ENCODE measurements around the gene NTN5. TPM values are rescaled to one million over a fixed set of nuclear protein-coding genes. Genes with fewer than 3 reads are reported as not detected.

NTN5 gene
- total RNA-seq, 1 experiment from 2014 or later, result not detected

DNA sequence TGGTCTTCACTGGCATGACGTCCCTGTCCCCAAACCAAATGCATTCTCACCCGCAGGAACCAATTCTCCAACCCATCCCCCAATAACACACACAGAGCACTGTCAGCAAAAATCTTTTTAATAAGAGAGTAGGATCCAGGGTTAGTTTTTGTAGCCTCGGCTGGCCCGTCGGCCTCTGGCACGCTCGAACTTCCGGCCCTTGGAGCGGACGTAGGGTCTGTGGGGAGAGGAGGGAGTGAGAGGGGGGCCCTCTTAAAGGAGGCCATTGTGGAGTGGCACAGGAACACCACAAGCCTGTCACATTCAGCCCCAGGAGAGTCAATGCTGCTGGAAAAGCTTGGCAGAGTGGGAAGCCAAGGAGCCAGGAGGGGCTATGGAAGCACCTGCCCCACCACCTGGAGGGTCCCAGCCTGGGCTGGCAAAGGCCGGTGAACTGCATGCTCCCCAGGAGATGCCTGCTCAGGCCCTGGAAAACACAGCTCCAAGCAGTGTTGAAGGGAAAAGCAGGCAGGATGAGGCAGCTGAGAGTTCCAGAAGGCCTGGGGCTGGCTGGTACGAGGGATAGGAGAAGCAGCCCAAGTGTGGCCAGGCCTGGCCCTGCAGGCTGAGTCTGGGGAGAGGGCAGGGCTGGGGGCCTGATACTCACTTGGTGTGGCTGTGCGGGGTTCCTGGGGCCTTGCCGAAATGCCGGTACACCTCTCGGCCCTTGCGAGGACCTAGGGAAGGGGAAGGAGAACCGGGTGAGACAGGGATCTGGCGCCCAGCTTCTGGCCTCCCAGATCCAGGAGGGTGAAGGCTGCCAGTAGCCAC is 57.4 kb downstream of the NTN5 start:
- DNase-seq (ENCODE audit: low read depth), result no peak

DNA sequence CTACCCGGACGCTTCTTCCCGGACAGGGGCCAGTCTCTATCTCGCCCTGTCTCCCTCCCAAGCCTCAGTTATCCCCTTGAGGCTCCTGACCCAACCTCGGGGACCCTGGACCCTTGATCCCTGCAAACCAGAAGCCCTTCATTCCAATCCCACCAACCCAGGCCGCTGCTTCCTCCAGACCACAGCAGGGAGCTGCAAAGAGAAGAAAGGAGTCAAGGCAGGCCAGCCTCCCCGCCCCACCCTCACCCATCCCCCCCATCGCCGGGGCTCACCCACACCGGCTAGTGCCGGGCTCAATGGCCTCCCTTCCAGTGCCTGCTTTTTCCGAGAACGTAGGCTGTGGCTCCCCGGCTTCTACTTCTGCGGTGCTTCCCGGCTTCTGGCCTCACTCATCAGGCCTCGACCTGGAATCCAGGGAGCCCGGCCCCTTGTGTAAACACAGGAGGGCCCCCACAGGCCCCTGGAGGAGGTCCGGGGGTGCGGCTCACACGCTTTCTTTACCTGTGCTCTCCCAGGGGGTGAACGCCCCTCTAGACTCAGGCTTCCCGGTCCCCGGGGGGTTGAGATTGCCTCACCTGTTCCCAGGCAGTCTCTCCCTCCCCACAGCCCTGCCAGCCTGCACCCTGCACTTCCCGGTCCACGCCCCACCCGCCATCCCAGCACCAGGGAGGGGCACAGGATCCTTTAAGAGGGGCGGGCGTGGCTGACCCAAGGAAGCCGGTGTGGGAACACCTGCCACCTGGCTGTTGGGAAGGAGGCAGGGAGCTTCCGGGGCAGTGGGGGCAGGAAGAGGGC is 58.2 kb downstream of the NTN5 start, which contains the start of gene FAM83E:
Gene FAM83E (minus strand): TSS at position 641 of the 795 bp plus-strand sequence. CDS start 1,704 bp downstream, outside the sequence.
- no peak for DNase-seq (ENCODE audit: low read depth)

DNA sequence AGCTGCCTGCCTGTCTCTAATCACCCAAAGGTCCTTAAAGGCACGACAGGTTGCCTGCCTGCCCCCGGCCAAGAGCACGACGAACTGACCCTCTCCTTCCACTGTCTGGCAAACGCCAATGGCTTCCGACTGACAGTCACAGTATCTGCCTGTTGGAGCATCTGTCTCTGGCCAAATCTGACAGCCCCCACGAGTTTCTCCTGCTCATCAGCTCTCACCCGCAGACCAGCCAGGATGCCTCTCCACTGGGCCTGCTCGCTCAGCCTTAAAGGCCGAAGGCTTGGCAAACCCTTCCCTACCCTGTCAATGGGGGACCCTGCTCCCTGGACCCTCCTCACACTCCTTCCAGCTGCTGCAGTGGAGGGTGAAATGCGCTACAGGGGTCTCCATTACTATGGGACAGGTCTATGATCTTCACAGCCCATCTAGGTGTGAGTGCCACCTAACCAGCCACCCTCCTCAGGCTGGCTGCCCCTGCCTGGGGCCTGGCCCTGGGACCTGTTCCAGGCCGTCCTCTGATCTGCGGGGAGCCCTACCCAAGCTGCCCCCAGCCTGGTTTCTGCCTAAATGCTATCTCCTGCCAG is 58.9 kb downstream of the NTN5 start:
- DNase-seq (ENCODE audit: low read depth), result no peak

DNA sequence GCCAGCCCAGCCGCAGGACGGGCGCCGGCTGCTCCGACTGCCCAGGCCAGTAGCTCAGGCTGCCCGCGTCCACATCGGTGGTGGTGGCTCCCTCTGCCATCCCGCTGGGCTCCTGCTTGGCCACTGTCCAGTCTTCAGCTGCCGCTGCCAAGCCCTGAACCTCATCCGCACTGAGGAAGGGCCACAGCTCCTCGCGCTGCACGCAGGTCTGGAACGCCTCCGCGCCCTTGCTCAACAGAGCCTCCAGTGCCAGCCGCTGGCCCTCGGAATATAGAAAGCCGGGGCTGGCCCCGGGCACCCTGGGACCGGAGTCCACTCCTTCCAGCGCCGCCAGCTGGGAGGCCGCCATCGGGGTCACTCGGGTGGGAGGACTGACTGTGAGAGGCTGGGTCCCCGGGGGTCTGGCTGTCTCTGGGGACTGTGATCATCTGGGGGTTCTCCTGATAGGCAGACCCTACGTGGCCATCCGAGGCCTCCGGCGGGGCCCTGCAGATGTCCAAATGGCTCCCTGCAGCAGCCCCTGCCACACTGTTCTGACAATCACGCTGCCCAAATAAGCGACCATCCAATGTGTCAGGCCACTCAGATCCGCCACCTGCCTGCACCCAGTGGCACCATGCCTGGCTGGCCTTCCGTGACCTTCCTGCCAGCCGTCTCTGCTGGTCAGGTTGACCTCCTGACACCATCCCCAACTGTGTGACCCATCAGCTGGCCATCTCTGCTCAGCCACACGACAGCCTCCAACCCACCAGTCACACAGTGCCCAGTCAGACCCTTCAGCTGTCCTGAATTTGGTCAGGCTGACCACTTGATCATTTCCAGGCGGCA is 59.6 kb downstream of the NTN5 start:
- no peak for DNase-seq (ENCODE audit: low read depth)

DNA sequence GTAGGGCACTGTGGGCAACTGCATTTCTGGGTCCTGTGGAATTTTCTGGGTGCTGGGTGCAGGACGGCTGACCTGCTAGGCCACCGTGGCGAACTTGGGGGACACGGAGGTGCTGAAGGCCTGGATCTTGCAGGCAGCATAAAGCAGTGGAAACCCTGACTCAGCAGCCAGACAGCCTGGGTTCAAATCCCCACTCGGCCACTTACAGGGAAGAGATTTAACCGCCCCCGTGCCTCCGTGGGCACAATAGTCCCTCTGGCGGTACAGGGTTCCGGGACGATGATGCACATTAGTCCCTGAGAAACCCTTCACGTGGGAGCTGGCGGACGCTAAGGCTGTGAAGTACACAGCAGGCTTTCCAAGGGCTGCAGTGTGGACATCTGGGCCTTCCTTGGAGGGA is 60.9 kb downstream of the NTN5 start:
- no peak for DNase-seq (ENCODE audit: low read depth)

Other genes with a start within 250 kb of the NTN5 start
- 28.2 and 38.0 TPM in 2 replicates for gene GRWD1, start 227.0 kb downstream of the NTN5 start, total RNA-seq (2014; rRNA removed; shearing (Covaris generic))
- gene KCNJ14, start 217.4 kb downstream of the NTN5 start, total RNA-seq (2014; rRNA removed; shearing (Covaris generic)), result 0.48 and 1.1 TPM in 2 replicates
- gene CYTH2, start 203.6 kb downstream of the NTN5 start, total RNA-seq (2014; rRNA removed; shearing (Covaris generic)), result 39.0 and 74.3 TPM in 2 replicates
- gene LMTK3, start 161.2 kb downstream of the NTN5 start, total RNA-seq (2014; rRNA removed; shearing (Covaris generic)), result not detected in 2 replicates
- gene SULT2B1, start 120.8 kb downstream of the NTN5 start, total RNA-seq (2014; rRNA removed; shearing (Covaris generic)), result 0.39 TPM in 1 of 2 replicates, not detected in the other
- gene SPACA4, start 66.3 kb downstream of the NTN5 start, total RNA-seq (2014; rRNA removed; shearing (Covaris generic)), result not detected in 2 replicates
- gene FAM83E, start 57.9 kb downstream of the NTN5 start, total RNA-seq (2014; rRNA removed; shearing (Covaris generic)), result 1.6 TPM in 1 of 2 replicates, not detected in the other
- gene RPL18, start 53.8 kb downstream of the NTN5 start, total RNA-seq (2014; rRNA removed; shearing (Covaris generic)), result 2,104 and 2,291 TPM in 2 replicates
- 4.7 and 7.7 TPM in 2 replicates for gene SPHK2, start 53.5 kb downstream of the NTN5 start, total RNA-seq (2014; rRNA removed; shearing (Covaris generic))
- gene DBP, start 35.6 kb downstream of the NTN5 start, total RNA-seq (2014; rRNA removed; shearing (Covaris generic)), result 16.6 and 17.2 TPM in 2 replicates
- 2.1 and 3.8 TPM in 2 replicates for gene CA11, start 26.8 kb downstream of the NTN5 start, total RNA-seq (2014; rRNA removed; shearing (Covaris generic))
- gene FUT2, start 23.0 kb upstream of the NTN5 start, total RNA-seq (2014; rRNA removed; shearing (Covaris generic)), result not detected in 2 replicates
- gene MAMSTR, start 46.7 kb upstream of the NTN5 start, total RNA-seq (2014; rRNA removed; shearing (Covaris generic)), result 0.24 and 0.39 TPM in 2 replicates
- 1.9 and 2.3 TPM in 2 replicates for gene RASIP1, start 67.6 kb upstream of the NTN5 start, total RNA-seq (2014; rRNA removed; shearing (Covaris generic))
- 0.12 TPM in 1 of 2 replicates, not detected in the other for gene IZUMO1, start 73.9 kb upstream of the NTN5 start, total RNA-seq (2014; rRNA removed; shearing (Covaris generic))
- gene FUT1, start 79.6 kb upstream of the NTN5 start, total RNA-seq (2014; rRNA removed; shearing (Covaris generic)), result 0.60 and 0.78 TPM in 2 replicates
- gene FGF21, start 82.5 kb upstream of the NTN5 start, total RNA-seq (2014; rRNA removed; shearing (Covaris generic)), result not detected in 2 replicates
- gene BCAT2, start 138.0 kb upstream of the NTN5 start, total RNA-seq (2014; rRNA removed; shearing (Covaris generic)), result 61.9 and 63.8 TPM in 2 replicates
- 0.84 and 3.0 TPM in 2 replicates for gene HSD17B14, start 163.5 kb upstream of the NTN5 start, total RNA-seq (2014; rRNA removed; shearing (Covaris generic))
- gene PLEKHA4, start 195.6 kb upstream of the NTN5 start, total RNA-seq (2014; rRNA removed; shearing (Covaris generic)), result 1.8 and 4.4 TPM in 2 replicates
- gene PPP1R15A, start 199.4 kb upstream of the NTN5 start, total RNA-seq (2014; rRNA removed; shearing (Covaris generic)), result 25.7 and 27.3 TPM in 2 replicates
- not detected in 2 replicates for gene TULP2, start 225.7 kb upstream of the NTN5 start, total RNA-seq (2014; rRNA removed; shearing (Covaris generic))
- gene NUCB1, start 227.3 kb upstream of the NTN5 start, total RNA-seq (2014; rRNA removed; shearing (Covaris generic)), result 203 and 249 TPM in 2 replicates

Data from RPMI7951 (cell line).